Transverse colon (tissue), 4 donors: Measurements from ENCODE around the gene DSN1. TPM values are rescaled to one million over a fixed set of nuclear protein-coding genes. Genes with fewer than 3 reads are reported as not detected.

Experiments
- DNase-seq: peaks from one replicate; pipeline ENCODE4 v3.0.0-alpha.2; 2019
- H3K27ac ChIP-seq, 4 donors: fragments of 200-600 bp; sonication (generic); 2 replicates each; pipeline ENCODE4 v1.5.1; 2016 to 2018; ENCODE audit warnings: inconsistent platforms in 4 of 4
- H3K27me3 ChIP-seq: fragments of 200-600 bp; sonication (generic); 2 replicates; pipeline ENCODE4 v1.5.1; 2017; ENCODE audit warnings: inconsistent platforms
- H3K36me3 ChIP-seq, 4 donors: fragments of 200-600 bp; sonication (generic); 2 replicates each; pipeline ENCODE4 v1.5.1; 2017 to 2019; ENCODE audit warnings: inconsistent platforms in 4 of 4
- H3K4me1 ChIP-seq, 4 donors: fragments of 200-600 bp; sonication (generic); 2 replicates each; pipeline ENCODE4 v1.5.1; 2017 to 2020; ENCODE audit warnings: inconsistent platforms in 4 of 4
- H3K4me3 ChIP-seq, 4 donors: fragments of 200-600 bp; sonication (generic); 1 replicate in 1 of 4; 2 replicates in 3 of 4; pipeline versions ENCODE4 v1.5.1 to v1.6.1; 2017 to 2019; ENCODE audit warnings: inconsistent platforms in 4 of 4
- H3K9me3 ChIP-seq, 2 donors: fragments of 200-600 bp; sonication (generic); 2 replicates each; pipeline ENCODE4 v1.5.1; 2017 to 2019; ENCODE audit warnings: inconsistent platforms in 2 of 2
- EP300 ChIP-seq: sonication (generic); formaldehyde crosslinking; IDR thresholded peaks from one replicate; pipeline ENCODE4 v1.6.1; 2017; ENCODE audit warnings: antibody characterized with exemption, low read depth
- POLR2A ChIP-seq: fragments of 450-650 bp; IDR thresholded peaks from one replicate; pipeline ENCODE4 v1.6.1; 2016; ENCODE audit warnings: antibody characterized with exemption, mild to moderate bottlenecking, moderate library complexity
- POLR2AphosphoS5 ChIP-seq, 3 donors: sonication (generic); formaldehyde crosslinking; IDR thresholded peaks; one replicate each; pipeline ENCODE4 v1.6.1; 2016; ENCODE audit warnings: antibody characterized with exemption in 3 of 3
- WGBS, 2 donors: methylation state at CpG; one replicate each; pipeline ENCODE4 v1.1.5; 2018; ENCODE audit warnings: low coverage in 1 of 2; 5-methylcytosine and 5-hydroxymethylcytosine counted together
- in situ Hi-C, 4 donors: fragments of 200-750 bp; cut with MboI; loops; one replicate each; pipeline versions ENCODE4 v1.15.0 to v1.15.1; 2017; ENCODE audit warnings: low sequenced_read_pairs in 3 of 4, low pct_ligation_motif_present in 1 of 4, low pct_unique_long_range_greater_than_20kb in 1 of 4
- intact Hi-C: fragments of 100-400 bp; cut with DNase I; formaldehyde crosslinking; loops from one replicate; pipeline ENCODE4 v1.15.1; 2023; ENCODE audit warnings: low total_unique reads
- total RNA-seq, 4 donors: library from RNA; depleted of rRNA; stranded (reverse); fragments of >200 nt; gene quantifications; one replicate each; pipeline ENCODE4 v1.1.0, GENCODE V29; 2016
- TF ChIP-seq, protein P1 (sequence below), 5 experiments: fragments of 200-600 bp in 3 of 5; fragments of 450-650 bp in 2 of 5; sonication (generic) in 3 of 5; IDR thresholded peaks; 1 replicate in 2 of 5; 2 replicates in 3 of 5; pipeline ENCODE4 v1.5.1; 2016 to 2017; ENCODE audit warnings: antibody characterized with exemption in 5 of 5, inconsistent platforms in 3 of 5, mild to moderate bottlenecking in 2 of 5, moderate library complexity in 1 of 5

Gene DSN1
- total RNA-seq, 4 donors from 2014 or later, result 0.40 to 9.8 (median 5.1) TPM

DNA sequence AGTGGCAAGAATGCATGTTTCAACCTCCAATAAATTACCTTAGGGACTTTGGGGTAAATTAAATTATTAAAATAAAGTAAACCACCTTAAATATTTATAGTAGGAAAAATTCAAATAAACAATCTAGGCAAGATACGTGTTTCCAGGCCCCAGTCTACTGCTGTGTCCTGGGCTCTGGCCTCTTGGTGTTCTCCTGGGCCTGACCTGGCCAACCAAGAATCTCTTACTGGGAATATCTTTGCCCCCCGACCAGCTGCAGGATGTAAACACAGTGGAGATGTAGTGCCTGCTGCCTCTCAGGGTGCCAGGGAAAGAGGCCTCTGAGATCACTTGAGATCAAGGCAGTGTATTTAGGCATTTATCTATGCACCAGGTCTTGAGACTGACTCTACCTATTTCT, 11.7 kb upstream of the DSN1 start:
- 60 to 67% methylated on average over 1 to 2 of the region's 2 CpGs for WGBS, 2 donors
- Histone ChIP-seq H3K27me3 (no peaks in the 10 kb centered on the region), H3K27ac (peak overlapping the region in 1 of 4 donors; percentile 51), H3K9me3 (no peaks in the 10 kb centered on the region), H3K4me3 (no peak overlapping the region), H3K4me1 (no peaks in the 10 kb centered on the region), H3K36me3 (no peaks in the 10 kb centered on the region)
- TF ChIP-seq POLR2AphosphoS5 (IDR thresholded peaks at IDR 0.05) (no peak), POLR2A (no peak), EP300 (no peak)
- TF ChIP-seq, protein P1, sequence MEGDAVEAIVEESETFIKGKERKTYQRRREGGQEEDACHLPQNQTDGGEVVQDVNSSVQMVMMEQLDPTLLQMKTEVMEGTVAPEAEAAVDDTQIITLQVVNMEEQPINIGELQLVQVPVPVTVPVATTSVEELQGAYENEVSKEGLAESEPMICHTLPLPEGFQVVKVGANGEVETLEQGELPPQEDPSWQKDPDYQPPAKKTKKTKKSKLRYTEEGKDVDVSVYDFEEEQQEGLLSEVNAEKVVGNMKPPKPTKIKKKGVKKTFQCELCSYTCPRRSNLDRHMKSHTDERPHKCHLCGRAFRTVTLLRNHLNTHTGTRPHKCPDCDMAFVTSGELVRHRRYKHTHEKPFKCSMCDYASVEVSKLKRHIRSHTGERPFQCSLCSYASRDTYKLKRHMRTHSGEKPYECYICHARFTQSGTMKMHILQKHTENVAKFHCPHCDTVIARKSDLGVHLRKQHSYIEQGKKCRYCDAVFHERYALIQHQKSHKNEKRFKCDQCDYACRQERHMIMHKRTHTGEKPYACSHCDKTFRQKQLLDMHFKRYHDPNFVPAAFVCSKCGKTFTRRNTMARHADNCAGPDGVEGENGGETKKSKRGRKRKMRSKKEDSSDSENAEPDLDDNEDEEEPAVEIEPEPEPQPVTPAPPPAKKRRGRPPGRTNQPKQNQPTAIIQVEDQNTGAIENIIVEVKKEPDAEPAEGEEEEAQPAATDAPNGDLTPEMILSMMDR (IDR thresholded peaks at IDR 0.05), result no peak
- DNase-seq, result no peak
- in situ Hi-C loops (no loop called here), intact Hi-C loops (no loop called here)

DNA sequence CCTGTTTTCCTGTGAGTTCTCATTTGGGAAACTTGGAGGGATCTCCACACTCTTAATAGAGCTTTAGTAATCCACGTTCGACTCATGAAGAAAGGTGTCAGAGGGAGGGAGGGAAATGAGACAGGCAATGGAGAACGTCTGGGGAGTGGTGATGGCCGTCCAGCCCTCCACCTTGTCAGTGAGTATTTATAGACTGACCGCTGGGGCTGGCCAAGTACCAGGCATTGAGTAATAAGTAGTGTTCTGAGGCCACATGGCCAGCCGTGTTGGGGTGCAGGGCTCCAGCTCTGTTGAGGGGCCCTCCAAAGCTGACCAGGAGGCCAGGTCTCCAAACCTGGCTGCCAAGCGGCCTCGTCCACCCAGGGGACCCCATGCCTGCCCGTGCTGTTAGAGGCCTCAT, 11.3 kb upstream of the DSN1 start:
- in situ Hi-C loops, result no loop called here
- 75% methylated on average over 9 of the region's 9 CpGs; no CpG with 5 or more reads in 1 of the 2 donors for WGBS, 2 donors
- Histone ChIP-seq H3K9me3 (no peaks in the 10 kb centered on the region), H3K36me3 (no peaks in the 10 kb centered on the region), H3K27ac (peak overlapping the region in 1 of 4 donors; percentile 51), H3K27me3 (no peaks in the 10 kb centered on the region), H3K4me1 (no peaks in the 10 kb centered on the region), H3K4me3 (no peak overlapping the region)
- TF ChIP-seq, protein P1 (IDR thresholded peaks at IDR 0.05), result no peak
- TF ChIP-seq POLR2A (no peak), POLR2AphosphoS5 (IDR thresholded peaks at IDR 0.05) (no peak), EP300 (no peak)
- no peak for DNase-seq
- intact Hi-C loops, result loop anchor here (5.0 kb wide), 1 partner anchor 32 kb away; no protein-coding TSS in a partner anchor

DNA sequence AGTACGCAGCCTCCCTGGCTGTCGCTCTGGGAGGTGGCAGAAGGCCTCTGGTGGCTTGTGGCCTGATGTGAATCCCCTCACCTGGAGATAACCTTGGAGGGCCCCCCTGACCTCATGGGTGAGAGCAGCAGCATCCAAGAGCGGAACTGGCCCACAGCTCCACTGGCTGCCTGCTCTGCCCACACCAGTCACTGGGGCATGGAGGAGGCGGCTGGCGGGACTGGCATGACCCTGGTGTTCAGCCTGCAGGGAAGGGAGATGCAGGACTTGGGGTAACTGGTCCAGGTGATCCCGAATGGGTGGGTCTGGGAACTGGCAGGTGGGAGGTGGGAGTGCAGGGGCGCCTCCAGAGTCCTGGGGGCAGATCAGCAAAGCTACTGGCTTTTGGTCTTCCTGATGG, 10.6 kb upstream of the DSN1 start:
- Histone ChIP-seq H3K36me3 (no peaks in the 10 kb centered on the region), H3K4me3 (no peak overlapping the region), H3K27me3 (no peaks in the 10 kb centered on the region), H3K27ac (no peak overlapping the region), H3K4me1 (no peaks in the 10 kb centered on the region), H3K9me3 (no peaks in the 10 kb centered on the region)
- in situ Hi-C loops (no loop called here), intact Hi-C loops (loop anchor here (5.0 kb wide), 1 partner anchor 33 kb away; no protein-coding TSS in a partner anchor)
- TF ChIP-seq EP300 (no peak), POLR2AphosphoS5 (IDR thresholded peaks at IDR 0.05) (no peak), POLR2A (no peak)
- TF ChIP-seq, protein P1 (IDR thresholded peaks at IDR 0.05), result no peak
- WGBS, 2 donors, result 94% methylated on average over 6 of the region's 7 CpGs; no CpG with 5 or more reads in 1 of the 2 donors
- no peak for DNase-seq

DNA sequence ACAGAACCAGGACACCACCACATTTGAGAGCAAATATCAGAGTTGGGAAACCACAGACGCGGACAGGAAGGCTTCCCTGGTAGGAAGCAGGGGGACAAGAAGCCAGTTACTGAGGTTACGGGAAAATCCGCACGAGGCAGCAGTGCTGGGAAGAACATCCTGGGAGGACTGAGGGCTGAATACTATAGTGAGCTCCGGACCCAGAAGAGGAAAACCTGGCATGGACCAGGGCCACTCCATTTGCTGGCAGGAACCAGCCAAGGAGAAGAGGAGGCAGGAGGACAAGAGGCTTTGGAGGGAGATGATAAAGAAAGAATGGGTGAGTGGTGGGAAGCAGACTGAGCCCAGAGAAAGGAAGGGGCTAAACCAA, 6.1 kb upstream of the DSN1 start:
- Histone ChIP-seq H3K27ac (no peak overlapping the region), H3K9me3 (no peaks in the 10 kb centered on the region), H3K4me1 (peaks cover 0 to 12% (median under 1%) of the 10 kb centered on the region in 4 donors), H3K27me3 (no peaks in the 10 kb centered on the region), H3K36me3 (no peaks in the 10 kb centered on the region), H3K4me3 (no peak overlapping the region)
- intact Hi-C loops (loop anchor here (5.0 kb wide), 1 partner anchor 38 kb away; no protein-coding TSS in a partner anchor), in situ Hi-C loops (no loop called here)
- TF ChIP-seq, protein P1 (IDR thresholded peaks at IDR 0.05), result no peak
- TF ChIP-seq POLR2A (no peak), POLR2AphosphoS5 (IDR thresholded peaks at IDR 0.05) (no peak), EP300 (no peak)
- WGBS, 2 donors, result 80% methylated on average over 6 of the region's 6 CpGs; no CpG with 5 or more reads in 1 of the 2 donors
- no peak for DNase-seq
